Esophagus squamous epithelium (tissue), 4 donors: ENCODE measurements around the gene CYS1.

Experiments
- CTCF ChIP-seq, 6 experiments: fragments of 450-650 bp in 4 of 6; fragments of 200-600 bp in 2 of 6; sonication (generic) in 2 of 6; IDR thresholded peaks; one replicate each; pipeline ENCODE4 v1.5.1; 2016 to 2019; ENCODE audit warnings: antibody characterized with exemption in 6 of 6, mild to moderate bottlenecking in 4 of 6, moderate library complexity in 4 of 6
- POLR2A ChIP-seq, 4 donors: fragments of 450-650 bp; IDR thresholded peaks; one replicate each; pipeline ENCODE4 v1.6.1; 2017; ENCODE audit warnings: antibody characterized with exemption in 4 of 4, mild to moderate bottlenecking in 4 of 4, moderate library complexity in 3 of 4

GRCh38 chr2:10085668-10086059 lies 5.5 kb upstream of the CYS1 start:
- TF ChIP-seq CTCF (IDR thresholded peaks at IDR 0.05), result no peak
- TF ChIP-seq POLR2A (IDR thresholded peaks at IDR 0.05), result no peak
